HT1080 (cell line): Measurements from ENCODE around the gene MAPKAPK5. TPM values are rescaled to one million over a fixed set of nuclear protein-coding genes. Genes with fewer than 3 reads are reported as not detected.
"Not testable (repeated sequence)": the region's sequence is repeated elsewhere in the genome, so short reads cannot be mapped to it uniquely, and the experiment has no call there.

ENCODE experiments used
- DNase-seq: peaks from one replicate; pipeline ENCODE4 v3.0.0-alpha.2; 2015; ENCODE audit warnings: low read depth
- total RNA-seq: library from RNA; depleted of rRNA; stranded (reverse); fragments of >200 nt; shearing (Covaris generic); gene quantifications from 2 replicates; pipeline ENCODE4 v1.2.3, GENCODE V29; 2014

The MAPKAPK5 gene
- total RNA-seq, 1 experiment from 2014 or later = 45.4 TPM

GRCh38 chr12:111881716-111882115, 39.7 kb downstream of the MAPKAPK5 start:
- DNase-seq = no peak

- DNase-seq = no peak
These were observed 44.9 kb downstream of the MAPKAPK5 start for GRCh38 chr12:111886662-111887545.

- no peak for DNase-seq
These were observed 46.1 kb downstream of the MAPKAPK5 start for GRCh38 chr12:111887926-111888745.

DNA sequence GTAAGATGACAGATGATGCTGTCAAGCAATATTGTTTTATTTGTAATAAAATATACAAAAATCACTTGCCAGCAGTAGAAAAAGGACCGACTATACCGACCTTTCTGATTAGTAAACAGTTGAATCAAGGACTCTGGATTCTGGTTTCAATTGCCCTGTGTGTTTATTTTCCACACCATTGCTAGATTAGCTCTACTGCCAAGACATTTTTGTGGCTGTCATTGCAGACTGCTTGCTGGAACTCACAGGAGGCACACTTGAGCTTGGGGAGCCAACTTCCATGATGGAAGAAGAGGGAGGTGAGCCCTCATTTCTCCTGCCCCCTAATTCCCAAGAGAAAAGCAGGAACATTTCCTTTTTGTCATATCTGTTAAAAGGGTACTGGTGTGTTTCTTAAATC, 51.3 kb downstream of the MAPKAPK5 start:
- no peak for DNase-seq

- no peak for DNase-seq
These were observed 52.5 kb downstream of the MAPKAPK5 start for GRCh38 chr12:111894556-111894955.

- no peak for DNase-seq
These were observed 59.2 kb downstream of the MAPKAPK5 start for GRCh38 chr12:111901182-111901581.

- no peak for DNase-seq
These were observed 62.5 kb downstream of the MAPKAPK5 start for GRCh38 chr12:111904446-111904975.

- no peak for DNase-seq
These were observed 63.5 kb downstream of the MAPKAPK5 start for GRCh38 chr12:111905502-111905901.

DNA sequence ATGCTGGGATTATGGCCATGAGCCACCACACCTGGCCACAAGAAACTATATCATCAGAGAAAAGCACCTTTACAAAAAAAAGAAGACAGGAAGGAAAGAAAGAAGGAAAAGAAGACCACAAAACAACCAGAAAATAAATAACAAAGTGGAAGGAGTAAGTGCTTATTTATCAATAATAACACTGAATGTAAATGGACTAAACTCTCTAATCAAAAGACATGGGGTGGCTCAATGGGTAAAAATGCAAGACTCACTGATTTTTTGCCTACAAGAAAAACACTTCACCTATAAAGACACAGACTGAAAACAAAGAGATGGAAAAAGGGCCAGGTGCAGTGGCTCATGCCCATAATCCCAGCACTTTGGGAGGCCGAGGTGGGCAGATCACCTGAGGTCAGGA, 65.7 kb downstream of the MAPKAPK5 start:
- DNase-seq = no peak

DNA sequence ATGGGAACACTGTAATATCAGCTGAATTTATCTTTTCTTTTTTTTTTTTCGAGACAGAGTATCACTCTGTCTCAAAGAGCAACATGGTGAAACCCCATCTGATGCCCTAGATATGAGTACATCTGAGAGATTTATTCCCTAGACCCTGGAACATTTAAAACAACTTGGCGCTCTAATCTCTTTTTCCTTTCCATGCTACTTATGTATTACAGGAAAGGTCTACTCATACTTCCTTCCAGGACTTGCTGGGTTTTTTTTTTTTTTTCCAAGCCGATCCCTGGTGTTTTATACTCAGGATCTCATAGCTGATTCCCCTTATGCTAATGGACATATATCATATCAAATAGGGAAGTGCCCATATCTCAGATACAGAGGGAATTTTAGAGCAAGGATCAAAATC, 83.1 kb downstream of the MAPKAPK5 start:
- no peak for DNase-seq

DNA sequence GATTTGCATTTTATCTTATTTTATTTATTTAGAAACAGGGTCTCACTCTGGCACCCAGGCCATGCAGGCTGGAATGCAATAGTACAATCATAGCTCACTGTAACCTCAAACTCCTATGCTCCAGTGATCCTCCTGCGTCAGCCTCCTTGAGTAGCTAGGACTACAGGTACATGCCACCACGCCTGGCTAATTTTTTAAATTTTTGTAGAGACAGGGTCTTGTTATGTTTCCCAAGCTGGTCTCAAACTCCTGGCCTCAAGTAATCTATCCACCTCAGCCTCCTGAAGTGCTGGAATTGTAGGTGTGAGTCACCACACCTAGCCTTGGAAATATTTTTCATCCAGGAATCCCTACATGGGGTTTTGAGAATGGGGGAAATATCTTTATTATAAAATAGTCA, 84.6 kb downstream of the MAPKAPK5 start:
- DNase-seq = no peak

GRCh38 chr12:111927346-111927745, 85.3 kb downstream of the MAPKAPK5 start:
- DNase-seq = no peak

GRCh38 chr12:111932241-111932640, 90.2 kb downstream of the MAPKAPK5 start:
- DNase-seq = no peak

- DNase-seq = no peak
These were observed 94.8 kb downstream of the MAPKAPK5 start for GRCh38 chr12:111936869-111937268.

GRCh38 chr12:111937429-111937828, 95.4 kb downstream of the MAPKAPK5 start:
- DNase-seq = no peak

DNA sequence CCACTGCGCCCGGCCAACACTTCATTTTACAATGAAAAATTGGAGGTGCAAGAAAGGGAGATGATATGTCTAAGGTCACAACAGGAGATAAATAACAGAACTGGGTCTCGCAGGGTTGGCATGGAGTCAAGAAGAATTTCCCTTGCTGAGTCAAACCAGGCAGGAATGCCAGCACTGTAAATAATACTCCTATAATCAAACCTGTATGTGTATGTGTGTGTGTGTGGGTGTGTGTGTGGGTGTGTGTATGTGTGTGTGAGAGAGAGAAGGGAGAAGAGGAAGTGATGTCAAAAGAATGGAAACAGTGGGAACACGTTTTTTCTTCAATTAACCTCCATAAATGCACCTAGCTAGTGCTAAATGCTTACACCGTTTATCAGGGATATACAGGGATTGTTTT, 100.5 kb downstream of the MAPKAPK5 start:
- DNase-seq = peak; percentile 82

- DNase-seq = no peak
These were observed 101.9 kb downstream of the MAPKAPK5 start for GRCh38 chr12:111943929-111944328.

- DNase-seq = not testable (repeated sequence)
These were observed 109.1 kb downstream of the MAPKAPK5 start for GRCh38 chr12:111950961-111951676.
